ENCODE data around the gene STAT3.
"Not testable (repeated sequence)": the region's sequence is repeated elsewhere in the genome, so short reads cannot be mapped to it uniquely, and the experiment has no call there.

DNA sequence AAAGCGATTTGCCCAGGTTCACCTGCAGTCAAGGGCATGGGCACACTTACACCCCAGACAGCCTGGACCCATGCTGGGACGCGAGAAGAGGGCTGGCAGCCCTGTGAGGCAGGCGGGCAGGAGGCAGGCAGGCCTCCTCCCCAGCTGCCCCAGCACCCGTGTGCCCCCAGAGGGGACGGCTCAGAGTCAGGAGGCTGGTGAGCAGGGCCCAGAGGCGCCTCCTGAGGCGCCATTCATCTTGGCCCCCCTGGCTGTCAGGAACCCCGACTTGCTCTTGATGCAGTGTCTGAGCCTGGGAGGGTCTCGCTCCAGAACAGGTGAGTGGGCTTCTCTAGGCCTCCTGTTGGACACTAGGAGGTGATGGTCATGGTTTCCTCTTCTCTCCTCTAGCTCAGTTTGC lies 88.9 kb downstream of the STAT3 start:
- not testable (repeated sequence) for TF ChIP-seq EZH2phosphoT487 (conservative IDR thresholded peaks at IDR 0.05; ENCODE audit: low read length)
- TF ChIP-seq, protein P1, sequence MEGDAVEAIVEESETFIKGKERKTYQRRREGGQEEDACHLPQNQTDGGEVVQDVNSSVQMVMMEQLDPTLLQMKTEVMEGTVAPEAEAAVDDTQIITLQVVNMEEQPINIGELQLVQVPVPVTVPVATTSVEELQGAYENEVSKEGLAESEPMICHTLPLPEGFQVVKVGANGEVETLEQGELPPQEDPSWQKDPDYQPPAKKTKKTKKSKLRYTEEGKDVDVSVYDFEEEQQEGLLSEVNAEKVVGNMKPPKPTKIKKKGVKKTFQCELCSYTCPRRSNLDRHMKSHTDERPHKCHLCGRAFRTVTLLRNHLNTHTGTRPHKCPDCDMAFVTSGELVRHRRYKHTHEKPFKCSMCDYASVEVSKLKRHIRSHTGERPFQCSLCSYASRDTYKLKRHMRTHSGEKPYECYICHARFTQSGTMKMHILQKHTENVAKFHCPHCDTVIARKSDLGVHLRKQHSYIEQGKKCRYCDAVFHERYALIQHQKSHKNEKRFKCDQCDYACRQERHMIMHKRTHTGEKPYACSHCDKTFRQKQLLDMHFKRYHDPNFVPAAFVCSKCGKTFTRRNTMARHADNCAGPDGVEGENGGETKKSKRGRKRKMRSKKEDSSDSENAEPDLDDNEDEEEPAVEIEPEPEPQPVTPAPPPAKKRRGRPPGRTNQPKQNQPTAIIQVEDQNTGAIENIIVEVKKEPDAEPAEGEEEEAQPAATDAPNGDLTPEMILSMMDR (IDR thresholded peaks at IDR 0.05; ENCODE audit: insufficient read depth, low read length, poor library complexity, severe bottlenecking): not testable (repeated sequence)

Data from SU-DHL-6 (cell line).